Caco-2 (cell line): ENCODE data around the gene RBM25. TPM values are rescaled to one million over a fixed set of nuclear protein-coding genes. Genes with fewer than 3 reads are reported as not detected.

ENCODE experiments used
- BruUV-seq: library from RNA; stranded (reverse); fragments of 400-500 nt; replicated peaks from 2 replicates; lab custom pipeline; 2021; lab: Mats Ljungman, UMichigan
- CTCF ChIA-PET: fragments of 300-600 bp; sonication (Branson Sonifier 250); formaldehyde crosslinking; loops from one replicate; lab custom pipeline; 2022; ENCODE audit warnings: antibody characterized with exemption; lab: Charles Lee
- POLR2A ChIA-PET: fragments of 300-600 bp; sonication (Branson Sonifier 250); formaldehyde crosslinking; loops from one replicate; lab custom pipeline; 2022; ENCODE audit warnings: antibody characterized with exemption; lab: Charles Lee
- DNase-seq, 2 experiments: peaks; one replicate each; pipeline versions ENCODE4 v3.0.0 to v3.0.0-alpha.2; 2020 to 2022
- H3K27me3 ChIP-seq: replicated peaks from 2 replicates; pipeline ENCODE4 v1.6.0; 2011; ENCODE audit warnings: low read length; ENCODE audit not compliant: control insufficient read depth, insufficient read depth
- H3K36me3 ChIP-seq: 2 replicates; pipeline ENCODE4 v1.5.1; 2011; ENCODE audit warnings: low read length; ENCODE audit not compliant: control insufficient read depth, insufficient read depth
- H3K4me1 ChIP-seq: fragments of 250-450 bp; sonication (Bioruptor Pico); 2 replicates; pipeline ENCODE4 v1.5.1; 2020; ENCODE audit warnings: mild to moderate bottlenecking
- H3K4me3 ChIP-seq: 2 replicates; pipeline ENCODE4 v1.5.1; 2011; ENCODE audit warnings: low read depth, mild to moderate bottlenecking, control low read depth, low read length
- H3K9me3 ChIP-seq: fragments of 250-450 bp; sonication (Bioruptor Pico); 2 replicates; pipeline ENCODE4 v1.5.1; 2020; ENCODE audit warnings: mild to moderate bottlenecking, moderate library complexity
- H3K27ac Mint-ChIP-seq: one replicate; pipeline ENCODE4 v1.8.0; 2022; ENCODE audit warnings: mixed read lengths; ENCODE audit not compliant: unreplicated experiment
- H3K27me3 Mint-ChIP-seq: one replicate; pipeline ENCODE4 v1.8.0; 2022; ENCODE audit warnings: mixed read lengths; ENCODE audit not compliant: insufficient read depth, unreplicated experiment
- H3K36me3 Mint-ChIP-seq: one replicate; pipeline ENCODE4 v1.8.0; 2022; ENCODE audit warnings: mild to moderate bottlenecking, mixed read lengths; ENCODE audit not compliant: insufficient read depth, unreplicated experiment
- H3K4me1 Mint-ChIP-seq: one replicate; pipeline ENCODE4 v1.8.0; 2022; ENCODE audit warnings: low read depth, mixed read lengths; ENCODE audit not compliant: unreplicated experiment
- H3K4me3 Mint-ChIP-seq: one replicate; pipeline ENCODE4 v1.8.0; 2022; ENCODE audit warnings: mild to moderate bottlenecking, moderate library complexity, mixed read lengths; ENCODE audit not compliant: unreplicated experiment
- H3K9me3 Mint-ChIP-seq: one replicate; pipeline ENCODE4 v1.8.0; 2022; ENCODE audit warnings: mixed read lengths; ENCODE audit not compliant: unreplicated experiment
- intact Hi-C: fragments of 100-400 bp; cut with micrococcal nuclease; formaldehyde crosslinking; loops from one replicate; pipeline ENCODE4 v1.10.0; 2022; ENCODE audit not compliant: unreplicated experiment
- total RNA-seq: library from RNA; stranded (reverse); gene quantifications from 2 replicates; pipeline ENCODE4 v1.2.3, GENCODE V29; 2022
- TF ChIP-seq, protein P1 (sequence below), 2 experiments: fragments of 200-600 bp in 1 of 2; IDR thresholded peaks; 1 replicate in 1 of 2; 2 replicates in 1 of 2; pipeline versions ENCODE4 v1.5.1 to v1.8.0; 2011 to 2022; ENCODE audit warnings: antibody characterized with exemption in 1 of 2, control low read depth in 1 of 2, inconsistent platforms in 1 of 2, low read depth in 1 of 2, low read length in 1 of 2, mild to moderate bottlenecking in 1 of 2, moderate library complexity in 1 of 2; ENCODE audit not compliant: insufficient read depth in 1 of 2, severe bottlenecking in 1 of 2, unreplicated experiment in 1 of 2

Gene RBM25
- total RNA-seq, 1 experiment from 2014 or later = 89.3 TPM

DNA sequence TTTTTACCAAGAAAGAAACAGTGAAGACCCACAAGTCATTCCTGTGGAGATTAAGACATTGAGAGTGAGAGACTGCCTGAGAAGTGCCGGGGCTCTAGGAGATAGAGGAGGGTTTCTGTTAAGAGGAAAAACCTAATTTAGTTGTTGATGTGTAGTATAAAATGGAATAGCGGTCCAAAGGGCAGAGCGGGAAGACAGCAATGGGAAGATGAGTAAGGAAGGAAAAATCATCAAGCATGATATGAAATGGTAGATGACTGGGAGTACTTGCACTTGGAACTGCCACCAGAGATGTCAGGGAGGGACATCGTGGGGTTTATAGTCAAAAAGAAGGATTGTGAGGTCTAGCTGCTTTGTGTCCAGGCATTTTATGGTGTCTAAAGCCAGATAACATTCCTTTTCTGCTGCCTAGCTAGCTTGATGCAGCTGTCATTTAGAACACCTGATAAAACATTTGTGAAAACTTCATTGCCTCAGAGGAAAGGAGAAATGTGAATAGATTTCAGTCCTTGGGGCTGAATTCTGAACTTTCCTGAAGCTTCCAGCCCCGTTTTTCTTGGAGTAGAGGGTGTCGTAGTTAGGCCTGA lies 57.8 kb downstream of the RBM25 start:
- Histone ChIP-seq H3K4me3 (no peak overlapping the region), H3K4me1 (no peaks in the 10 kb centered on the region), H3K9me3 (no peaks in the 10 kb centered on the region), H3K27me3 (no peaks in the 10 kb centered on the region), H3K36me3 (no peaks in the 10 kb centered on the region; the same call in 1 of the 2 replicates)
- Mint-ChIP-seq H3K27me3 (no peaks in the 10 kb centered on the region), H3K36me3 (peaks cover 89% of the 10 kb centered on the region), H3K4me3 (no peak overlapping the region), H3K9me3 (no peaks in the 10 kb centered on the region), H3K4me1 (peaks cover 13% of the 10 kb centered on the region), H3K27ac (no peak overlapping the region)
- DNase-seq = no peak
- CTCF ChIA-PET = no interaction called here
- BruUV-seq = no TSS peak
- POLR2A ChIA-PET = no interaction called here
- intact Hi-C loops = no loop called here
- TF ChIP-seq, protein P1, sequence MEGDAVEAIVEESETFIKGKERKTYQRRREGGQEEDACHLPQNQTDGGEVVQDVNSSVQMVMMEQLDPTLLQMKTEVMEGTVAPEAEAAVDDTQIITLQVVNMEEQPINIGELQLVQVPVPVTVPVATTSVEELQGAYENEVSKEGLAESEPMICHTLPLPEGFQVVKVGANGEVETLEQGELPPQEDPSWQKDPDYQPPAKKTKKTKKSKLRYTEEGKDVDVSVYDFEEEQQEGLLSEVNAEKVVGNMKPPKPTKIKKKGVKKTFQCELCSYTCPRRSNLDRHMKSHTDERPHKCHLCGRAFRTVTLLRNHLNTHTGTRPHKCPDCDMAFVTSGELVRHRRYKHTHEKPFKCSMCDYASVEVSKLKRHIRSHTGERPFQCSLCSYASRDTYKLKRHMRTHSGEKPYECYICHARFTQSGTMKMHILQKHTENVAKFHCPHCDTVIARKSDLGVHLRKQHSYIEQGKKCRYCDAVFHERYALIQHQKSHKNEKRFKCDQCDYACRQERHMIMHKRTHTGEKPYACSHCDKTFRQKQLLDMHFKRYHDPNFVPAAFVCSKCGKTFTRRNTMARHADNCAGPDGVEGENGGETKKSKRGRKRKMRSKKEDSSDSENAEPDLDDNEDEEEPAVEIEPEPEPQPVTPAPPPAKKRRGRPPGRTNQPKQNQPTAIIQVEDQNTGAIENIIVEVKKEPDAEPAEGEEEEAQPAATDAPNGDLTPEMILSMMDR (IDR thresholded peaks at IDR 0.05; ENCODE audit: insufficient read depth in 1 of 2, low read depth in 1 of 2, low read length in 1 of 2, severe bottlenecking in 1 of 2, unreplicated experiment in 1 of 2) = no peak

DNA sequence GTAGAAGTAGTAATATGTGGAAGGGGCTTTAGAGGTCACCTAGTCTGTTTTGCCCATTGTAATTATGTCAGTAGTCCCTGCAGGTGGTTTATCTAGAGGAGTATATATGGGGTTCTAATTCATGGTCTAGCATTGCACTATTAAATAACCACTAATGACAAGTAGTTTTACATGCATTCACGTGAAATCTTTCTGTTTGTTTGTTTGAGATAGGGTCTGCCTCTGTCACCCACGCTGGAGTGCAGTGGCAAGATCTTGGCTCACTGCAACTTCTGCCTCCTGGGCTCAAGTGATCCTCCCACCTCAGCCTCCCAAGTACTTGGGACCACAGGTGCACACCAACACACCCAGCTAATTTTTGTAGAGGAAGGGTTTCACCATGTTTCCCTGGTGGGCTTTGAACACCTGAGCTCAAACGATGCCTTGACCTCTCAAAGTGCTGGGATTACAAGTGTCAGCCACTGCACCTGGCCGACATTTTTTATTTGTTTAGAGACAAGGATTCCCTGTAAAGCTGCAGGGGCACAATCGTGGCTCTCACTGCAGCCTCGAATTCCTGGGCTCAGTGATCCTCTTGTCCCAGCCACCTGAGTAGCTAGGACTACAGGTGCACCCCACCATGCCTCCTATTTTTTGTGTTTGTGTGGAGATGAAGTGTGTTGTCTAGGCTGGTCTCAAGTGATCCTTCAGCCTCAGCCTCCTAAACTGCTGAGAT lies 66.0 kb downstream of the RBM25 start:
- H3K4me1 ChIP-seq = no peaks in the 10 kb centered on the region
- Mint-ChIP-seq H3K9me3 (no peaks in the 10 kb centered on the region), H3K36me3 (peaks cover 45% of the 10 kb centered on the region), H3K27me3 (no peaks in the 10 kb centered on the region), H3K27ac (no peak overlapping the region), H3K4me3 (no peak overlapping the region), H3K4me1 (no peaks in the 10 kb centered on the region)
- no peak for DNase-seq
- H3K36me3 ChIP-seq = no peaks in the 10 kb centered on the region
- no TSS peak for BruUV-seq
- no peak overlapping the region for H3K4me3 ChIP-seq
- H3K27me3 ChIP-seq = no peaks in the 10 kb centered on the region
- POLR2A ChIA-PET = no interaction called here
- intact Hi-C loops = no loop called here
- CTCF ChIA-PET = no interaction called here
- TF ChIP-seq, protein P1 (IDR thresholded peaks at IDR 0.05; ENCODE audit: insufficient read depth in 1 of 2, low read depth in 1 of 2, low read length in 1 of 2, severe bottlenecking in 1 of 2, unreplicated experiment in 1 of 2) = no peak
- H3K9me3 ChIP-seq = no peaks in the 10 kb centered on the region

DNA sequence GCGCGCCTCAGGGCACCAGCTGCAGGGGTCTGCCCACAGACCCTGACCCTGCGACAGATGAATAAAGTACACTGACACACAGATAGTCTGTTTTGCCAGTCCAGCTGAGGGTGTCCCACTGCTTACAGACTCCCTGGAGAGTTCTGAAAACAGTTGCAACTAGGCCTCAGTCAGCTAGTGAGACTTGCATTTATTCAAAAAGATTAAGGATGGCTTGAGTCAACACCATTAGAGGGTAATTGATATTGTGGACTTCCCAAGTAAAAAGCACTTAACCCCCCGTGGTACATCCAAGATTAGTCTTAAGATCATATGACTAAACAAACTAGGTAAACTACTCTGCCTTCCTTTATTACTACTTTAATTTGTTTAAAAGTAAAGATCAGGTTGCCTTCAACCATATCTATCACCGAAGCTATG lies 66.8 kb downstream of the RBM25 start:
- Mint-ChIP-seq H3K36me3 (peaks cover 37% of the 10 kb centered on the region), H3K4me3 (no peak overlapping the region), H3K27me3 (no peaks in the 10 kb centered on the region), H3K27ac (no peak overlapping the region), H3K9me3 (no peaks in the 10 kb centered on the region), H3K4me1 (no peaks in the 10 kb centered on the region)
- no peak overlapping the region for H3K4me3 ChIP-seq
- H3K9me3 ChIP-seq = no peaks in the 10 kb centered on the region
- ChIA-PET POLR2A (no interaction called here), CTCF (no interaction called here)
- TF ChIP-seq, protein P1 (IDR thresholded peaks at IDR 0.05; ENCODE audit: insufficient read depth in 1 of 2, low read depth in 1 of 2, low read length in 1 of 2, severe bottlenecking in 1 of 2, unreplicated experiment in 1 of 2) = no peak
- H3K27me3 ChIP-seq = no peaks in the 10 kb centered on the region
- DNase-seq = no peak
- H3K36me3 ChIP-seq = no peaks in the 10 kb centered on the region
- no TSS peak for BruUV-seq
- intact Hi-C loops = no loop called here
- no peaks in the 10 kb centered on the region for H3K4me1 ChIP-seq
